Cardiac muscle cell (in vitro differentiated cells and primary cell): ENCODE results near the gene ARHGAP10. TPM values are rescaled to one million over a fixed set of nuclear protein-coding genes. Genes with fewer than 3 reads are reported as not detected.
A peak's percentile ranks its signal among the peaks of the same experiment; 100 is the strongest.

Experiments used
- DNase-seq, 2 donors: peaks; one replicate each; pipeline versions ENCODE4 v3.0.0 to v3.0.0-alpha.2; 2010 to 2017; ENCODE audit warnings: low read depth in 1 of 2, low spot score in 1 of 2
- H3K27ac ChIP-seq: fragments of 200-600 bp; sonication (generic); 2 replicates; pipeline ENCODE4 v1.5.1; 2016
- H3K27me3 ChIP-seq: fragments of 200-600 bp; sonication (generic); 2 replicates; pipeline ENCODE4 v1.6.0; 2016; ENCODE audit warnings: control low read depth
- H3K36me3 ChIP-seq: fragments of 200-600 bp; sonication (generic); 2 replicates; pipeline ENCODE4 v1.5.1; 2016; ENCODE audit warnings: control low read depth
- H3K4me1 ChIP-seq: fragments of 200-600 bp; sonication (generic); 2 replicates; pipeline ENCODE4 v1.8.1; 2017; ENCODE audit warnings: low read depth, mild to moderate bottlenecking, mixed run types
- H3K4me3 ChIP-seq: fragments of 200-600 bp; sonication (generic); 2 replicates; pipeline ENCODE4 v1.5.1; 2016; ENCODE audit warnings: mild to moderate bottlenecking
- H3K9me3 ChIP-seq: fragments of 200-600 bp; sonication (generic); 2 replicates; pipeline ENCODE4 v1.5.1; 2017; ENCODE audit warnings: low read depth, mild to moderate bottlenecking, control low read depth
- CTCF ChIP-seq: IDR thresholded peaks from 2 replicates; pipeline ENCODE4 v1.5.1; 2012; ENCODE audit warnings: low read depth, mild to moderate bottlenecking, low read length
- polyA plus RNA-seq: library from polyadenylated mRNA; unstranded; fragments of >200 nt; fragmentation: Nextera tagmentation; extraction: Ambion mirVana; gene quantifications from 2 replicates; pipeline ENCODE4 v1.2.1, GENCODE V29; 2016
- total RNA-seq: library from RNA; depleted of rRNA; stranded (reverse); fragments of >200 nt; gene quantifications from 2 replicates; pipeline ENCODE4 v1.2.3, GENCODE V29; 2016

Gene ARHGAP10
- total and polyA plus RNA-seq, 2 experiments from 2014 or later = 12.1 to 15.0 TPM

GRCh38 chr4:147770831-147771230 lies 38.9 kb downstream of the ARHGAP10 start:
- Histone ChIP-seq H3K4me3 (no peak overlapping the region), H3K4me1 (peaks cover 17% of the 10 kb centered on the region), H3K9me3 (no peaks in the 10 kb centered on the region), H3K36me3 (no peaks in the 10 kb centered on the region), H3K27ac (no peak overlapping the region), H3K27me3 (no peaks in the 10 kb centered on the region)
- DNase-seq = no peak
- no peak for TF ChIP-seq CTCF

- TF ChIP-seq CTCF = no peak
- DNase-seq = no peak
- no peak overlapping the region for H3K4me3 ChIP-seq
- H3K27me3 ChIP-seq = no peaks in the 10 kb centered on the region
- peaks cover 24% of the 10 kb centered on the region for H3K4me1 ChIP-seq
- H3K9me3 ChIP-seq = no peaks in the 10 kb centered on the region
- H3K36me3 ChIP-seq = no peaks in the 10 kb centered on the region
- peak overlapping the region; percentile 65 for H3K27ac ChIP-seq
Measured at GRCh38 chr4:147772056-147772455, 40.2 kb downstream of the ARHGAP10 start.

GRCh38 chr4:147772459-147772969 lies 40.6 kb downstream of the ARHGAP10 start:
- DNase-seq = peak; percentile 25 to 70
- Histone ChIP-seq H3K27ac (peak overlapping the region; percentile 65), H3K36me3 (no peaks in the 10 kb centered on the region), H3K9me3 (no peaks in the 10 kb centered on the region), H3K4me3 (no peak overlapping the region), H3K4me1 (peaks cover 24% of the 10 kb centered on the region), H3K27me3 (no peaks in the 10 kb centered on the region)
- no peak for TF ChIP-seq CTCF

GRCh38 chr4:147773261-147774184 lies 41.6 kb downstream of the ARHGAP10 start:
- Histone ChIP-seq H3K36me3 (no peaks in the 10 kb centered on the region), H3K9me3 (no peaks in the 10 kb centered on the region), H3K4me3 (no peak overlapping the region), H3K27me3 (no peaks in the 10 kb centered on the region), H3K4me1 (peaks cover 24% of the 10 kb centered on the region), H3K27ac (peak overlapping the region; percentile 65)
- no peak for DNase-seq
- TF ChIP-seq CTCF = no peak

- Histone ChIP-seq H3K27ac (no peak overlapping the region), H3K36me3 (no peaks in the 10 kb centered on the region), H3K27me3 (no peaks in the 10 kb centered on the region), H3K4me3 (no peak overlapping the region), H3K4me1 (peaks cover 23% of the 10 kb centered on the region), H3K9me3 (no peaks in the 10 kb centered on the region)
- no peak for DNase-seq
- TF ChIP-seq CTCF = no peak
Measured at GRCh38 chr4:147776716-147777115, 44.8 kb downstream of the ARHGAP10 start.
